HepG2 (cell line): ENCODE data around the gene LRRC3. TPM values are rescaled to one million over a fixed set of nuclear protein-coding genes. Genes with fewer than 3 reads are reported as not detected.
A peak's percentile ranks its signal among the peaks of the same experiment; 100 is the strongest.

ENCODE experiments used
- CEBPG ChIP-seq: IDR thresholded peaks from 2 replicates; pipeline ENCODE4 v1.6.1; 2016
- CHD4 ChIP-seq: fragments of 200-600 bp; sonication (generic); IDR thresholded peaks from 2 replicates; pipeline ENCODE4 v1.7.0; 2017; ENCODE audit warnings: mild to moderate bottlenecking, low read length, borderline replicate concordance
- FOXO4 ChIP-seq: sonication (generic); formaldehyde crosslinking; conservative IDR thresholded peaks from 2 replicates; pipeline ENCODE4 v1.8.1; 2023; ENCODE audit warnings: missing genetic modification reagents
- IRF1 ChIP-seq: sonication (generic); formaldehyde crosslinking; IDR thresholded peaks from 2 replicates; pipeline ENCODE4 v1.4.0; 2020; ENCODE audit warnings: low read depth, mild to moderate bottlenecking, missing genetic modification reagents
- NAIF1 ChIP-seq: sonication (generic); formaldehyde crosslinking; IDR thresholded peaks from 2 replicates; pipeline ENCODE4 v1.5.0; 2020; ENCODE audit warnings: mild to moderate bottlenecking, missing genetic modification reagents, borderline replicate concordance
- NR0B2 ChIP-seq: sonication (generic); formaldehyde crosslinking; IDR thresholded peaks from 2 replicates; pipeline ENCODE4 v1.4.0; 2020; ENCODE audit warnings: mild to moderate bottlenecking, missing genetic modification reagents
- PLRG1 ChIP-seq: fragments of 450-650 bp; conservative IDR thresholded peaks from 2 replicates; pipeline ENCODE4 v1.6.1; 2016
- U2AF1 ChIP-seq: fragments of 200-400 bp; formaldehyde crosslinking; optimal IDR thresholded peaks from 2 replicates; pipeline ENCODE3; 2017; ENCODE audit warnings: mild to moderate bottlenecking, low read depth, low read length
- ZFP82 ChIP-seq: sonication (generic); formaldehyde crosslinking; IDR thresholded peaks from 2 replicates; pipeline ENCODE4 v1.5.1; 2020; ENCODE audit warnings: mild to moderate bottlenecking, missing genetic modification reagents, borderline replicate concordance
- ZNF143 ChIP-seq: sonication (generic); formaldehyde crosslinking; IDR thresholded peaks from 2 replicates; pipeline ENCODE4 v1.4.0; 2020; ENCODE audit warnings: missing genetic modification reagents
- ZNF24 ChIP-seq: fragments of 450-650 bp; IDR thresholded peaks from 2 replicates; pipeline ENCODE4 v1.6.1; 2017; ENCODE audit warnings: antibody characterized with exemption, mild to moderate bottlenecking
- ZNF766 ChIP-seq: sonication (generic); formaldehyde crosslinking; IDR thresholded peaks from 2 replicates; pipeline ENCODE4 v1.5.0; 2020; ENCODE audit warnings: missing genetic modification reagents, borderline replicate concordance
- ZSCAN22 ChIP-seq: sonication (generic); formaldehyde crosslinking; IDR thresholded peaks from 2 replicates; pipeline ENCODE4 v1.4.0; 2020; ENCODE audit warnings: mild to moderate bottlenecking, missing genetic modification reagents
- polyA plus RNA-seq, 8 experiments: library from polyadenylated mRNA; depleted of rRNA in 3 of 8; stranded (reverse) in 7 of 8; unstranded in 1 of 8; fragments of >200 nt; fragmentation: Illumina TruSeq in 4 of 8; extraction: Trizol in 4 of 8; gene quantifications; 2 replicates each; pipeline versions ENCODE4 v1.2.1 to v1.2.3, GENCODE V29; 2011 to 2016; ENCODE audit warnings: low read depth in 4 of 8, missing spikeins in 1 of 8, mixed read lengths in 1 of 8; ENCODE audit not compliant: insufficient read depth in 1 of 8
- total RNA-seq, 5 experiments: library from RNA; depleted of rRNA; stranded (reverse); fragments of >200 nt; fragmentation: Illumina TruSeq; extraction: Trizol; gene quantifications; 2 replicates each; pipeline ENCODE4 v1.2.3, GENCODE V29; 2016; ENCODE audit warnings: low read depth in 1 of 5
- TF ChIP-seq, protein P1 (sequence below): IDR thresholded peaks from 2 replicates; pipeline ENCODE4 v1.6.1; 2012; ENCODE audit warnings: low read length, improper control_type of control experiment
- TF ChIP-seq, protein P2 (sequence below): sonication (generic); formaldehyde crosslinking; IDR thresholded peaks from 2 replicates; pipeline ENCODE4 v1.4.0; 2020; ENCODE audit warnings: missing genetic modification reagents
- TF ChIP-seq, protein P3 (sequence below): sonication (generic); formaldehyde crosslinking; conservative IDR thresholded peaks from 2 replicates; pipeline ENCODE4 v1.4.0; 2020; ENCODE audit warnings: mild to moderate bottlenecking, missing genetic modification reagents, moderate library complexity

LRRC3 gene
- total and polyA plus RNA-seq, 2 of the 13 experiments (the other 11 are each of a cell fraction or from before 2014, with no cell fraction given) = 4.8 to 16.5 TPM

GRCh38 chr21:44482581-44483287 lies 27.4 kb downstream of the LRRC3 start (continued):
- TF ChIP-seq IRF1 = no peak
- TF ChIP-seq, protein P1, sequence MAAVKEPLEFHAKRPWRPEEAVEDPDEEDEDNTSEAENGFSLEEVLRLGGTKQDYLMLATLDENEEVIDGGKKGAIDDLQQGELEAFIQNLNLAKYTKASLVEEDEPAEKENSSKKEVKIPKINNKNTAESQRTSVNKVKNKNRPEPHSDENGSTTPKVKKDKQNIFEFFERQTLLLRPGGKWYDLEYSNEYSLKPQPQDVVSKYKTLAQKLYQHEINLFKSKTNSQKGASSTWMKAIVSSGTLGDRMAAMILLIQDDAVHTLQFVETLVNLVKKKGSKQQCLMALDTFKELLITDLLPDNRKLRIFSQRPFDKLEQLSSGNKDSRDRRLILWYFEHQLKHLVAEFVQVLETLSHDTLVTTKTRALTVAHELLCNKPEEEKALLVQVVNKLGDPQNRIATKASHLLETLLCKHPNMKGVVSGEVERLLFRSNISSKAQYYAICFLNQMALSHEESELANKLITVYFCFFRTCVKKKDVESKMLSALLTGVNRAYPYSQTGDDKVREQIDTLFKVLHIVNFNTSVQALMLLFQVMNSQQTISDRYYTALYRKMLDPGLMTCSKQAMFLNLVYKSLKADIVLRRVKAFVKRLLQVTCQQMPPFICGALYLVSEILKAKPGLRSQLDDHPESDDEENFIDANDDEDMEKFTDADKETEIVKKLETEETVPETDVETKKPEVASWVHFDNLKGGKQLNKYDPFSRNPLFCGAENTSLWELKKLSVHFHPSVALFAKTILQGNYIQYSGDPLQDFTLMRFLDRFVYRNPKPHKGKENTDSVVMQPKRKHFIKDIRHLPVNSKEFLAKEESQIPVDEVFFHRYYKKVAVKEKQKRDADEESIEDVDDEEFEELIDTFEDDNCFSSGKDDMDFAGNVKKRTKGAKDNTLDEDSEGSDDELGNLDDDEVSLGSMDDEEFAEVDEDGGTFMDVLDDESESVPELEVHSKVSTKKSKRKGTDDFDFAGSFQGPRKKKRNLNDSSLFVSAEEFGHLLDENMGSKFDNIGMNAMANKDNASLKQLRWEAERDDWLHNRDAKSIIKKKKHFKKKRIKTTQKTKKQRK = no peak
- TF ChIP-seq CHD4 = no peak
- peak; percentile 9; the same call in 1 of the 2 replicates for TF ChIP-seq CEBPG
- no peak for TF ChIP-seq ZFP82 (CRISPR knock-in tag)
- no peak for TF ChIP-seq ZSCAN22 (CRISPR knock-in tag)
- TF ChIP-seq PLRG1 = no peak
- TF ChIP-seq NAIF1 (CRISPR knock-in tag) = no peak
- no peak for TF ChIP-seq U2AF1
- TF ChIP-seq ZNF766 = no peak
- peak; percentile 80 for TF ChIP-seq ZNF143 (CRISPR knock-in tag)
- no peak for TF ChIP-seq NR0B2
- TF ChIP-seq FOXO4 (CRISPR knock-in tag) = no peak
- TF ChIP-seq, protein P2, sequence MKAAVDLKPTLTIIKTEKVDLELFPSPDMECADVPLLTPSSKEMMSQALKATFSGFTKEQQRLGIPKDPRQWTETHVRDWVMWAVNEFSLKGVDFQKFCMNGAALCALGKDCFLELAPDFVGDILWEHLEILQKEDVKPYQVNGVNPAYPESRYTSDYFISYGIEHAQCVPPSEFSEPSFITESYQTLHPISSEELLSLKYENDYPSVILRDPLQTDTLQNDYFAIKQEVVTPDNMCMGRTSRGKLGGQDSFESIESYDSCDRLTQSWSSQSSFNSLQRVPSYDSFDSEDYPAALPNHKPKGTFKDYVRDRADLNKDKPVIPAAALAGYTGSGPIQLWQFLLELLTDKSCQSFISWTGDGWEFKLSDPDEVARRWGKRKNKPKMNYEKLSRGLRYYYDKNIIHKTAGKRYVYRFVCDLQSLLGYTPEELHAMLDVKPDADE (CRISPR knock-in tag) = no peak
- no peak for TF ChIP-seq ZNF24
- TF ChIP-seq, protein P3, sequence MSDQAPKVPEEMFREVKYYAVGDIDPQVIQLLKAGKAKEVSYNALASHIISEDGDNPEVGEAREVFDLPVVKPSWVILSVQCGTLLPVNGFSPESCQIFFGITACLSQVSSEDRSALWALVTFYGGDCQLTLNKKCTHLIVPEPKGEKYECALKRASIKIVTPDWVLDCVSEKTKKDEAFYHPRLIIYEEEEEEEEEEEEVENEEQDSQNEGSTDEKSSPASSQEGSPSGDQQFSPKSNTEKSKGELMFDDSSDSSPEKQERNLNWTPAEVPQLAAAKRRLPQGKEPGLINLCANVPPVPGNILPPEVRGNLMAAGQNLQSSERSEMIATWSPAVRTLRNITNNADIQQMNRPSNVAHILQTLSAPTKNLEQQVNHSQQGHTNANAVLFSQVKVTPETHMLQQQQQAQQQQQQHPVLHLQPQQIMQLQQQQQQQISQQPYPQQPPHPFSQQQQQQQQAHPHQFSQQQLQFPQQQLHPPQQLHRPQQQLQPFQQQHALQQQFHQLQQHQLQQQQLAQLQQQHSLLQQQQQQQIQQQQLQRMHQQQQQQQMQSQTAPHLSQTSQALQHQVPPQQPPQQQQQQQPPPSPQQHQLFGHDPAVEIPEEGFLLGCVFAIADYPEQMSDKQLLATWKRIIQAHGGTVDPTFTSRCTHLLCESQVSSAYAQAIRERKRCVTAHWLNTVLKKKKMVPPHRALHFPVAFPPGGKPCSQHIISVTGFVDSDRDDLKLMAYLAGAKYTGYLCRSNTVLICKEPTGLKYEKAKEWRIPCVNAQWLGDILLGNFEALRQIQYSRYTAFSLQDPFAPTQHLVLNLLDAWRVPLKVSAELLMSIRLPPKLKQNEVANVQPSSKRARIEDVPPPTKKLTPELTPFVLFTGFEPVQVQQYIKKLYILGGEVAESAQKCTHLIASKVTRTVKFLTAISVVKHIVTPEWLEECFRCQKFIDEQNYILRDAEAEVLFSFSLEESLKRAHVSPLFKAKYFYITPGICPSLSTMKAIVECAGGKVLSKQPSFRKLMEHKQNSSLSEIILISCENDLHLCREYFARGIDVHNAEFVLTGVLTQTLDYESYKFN (CRISPR knock-in tag) = peak; percentile 88
